Measurements from ENCODE around the gene ACTMAP. TPM values are rescaled to one million over a fixed set of nuclear protein-coding genes. Genes with fewer than 3 reads are reported as not detected.
A peak's percentile ranks its signal among the peaks of the same experiment; 100 is the strongest.

The ACTMAP gene
- total and polyA plus RNA-seq, 2 experiments from 2014 or later: 3.2 to 14.8 TPM

GRCh38 chr19:40704491-40705361, 45.6 kb downstream of the ACTMAP start:
- WGBS (ENCODE audit: low lambda C conversion rate, missing lambda C conversion rate): 97% methylated on average over 17 of the region's 18 CpGs
- H3K36me3 ChIP-seq (replicated peaks; ENCODE audit: insufficient read depth, low read depth): no peaks in the 10 kb centered on the region
- H3K9me3 ChIP-seq (ENCODE audit: low read depth): no peaks in the 10 kb centered on the region

DNA sequence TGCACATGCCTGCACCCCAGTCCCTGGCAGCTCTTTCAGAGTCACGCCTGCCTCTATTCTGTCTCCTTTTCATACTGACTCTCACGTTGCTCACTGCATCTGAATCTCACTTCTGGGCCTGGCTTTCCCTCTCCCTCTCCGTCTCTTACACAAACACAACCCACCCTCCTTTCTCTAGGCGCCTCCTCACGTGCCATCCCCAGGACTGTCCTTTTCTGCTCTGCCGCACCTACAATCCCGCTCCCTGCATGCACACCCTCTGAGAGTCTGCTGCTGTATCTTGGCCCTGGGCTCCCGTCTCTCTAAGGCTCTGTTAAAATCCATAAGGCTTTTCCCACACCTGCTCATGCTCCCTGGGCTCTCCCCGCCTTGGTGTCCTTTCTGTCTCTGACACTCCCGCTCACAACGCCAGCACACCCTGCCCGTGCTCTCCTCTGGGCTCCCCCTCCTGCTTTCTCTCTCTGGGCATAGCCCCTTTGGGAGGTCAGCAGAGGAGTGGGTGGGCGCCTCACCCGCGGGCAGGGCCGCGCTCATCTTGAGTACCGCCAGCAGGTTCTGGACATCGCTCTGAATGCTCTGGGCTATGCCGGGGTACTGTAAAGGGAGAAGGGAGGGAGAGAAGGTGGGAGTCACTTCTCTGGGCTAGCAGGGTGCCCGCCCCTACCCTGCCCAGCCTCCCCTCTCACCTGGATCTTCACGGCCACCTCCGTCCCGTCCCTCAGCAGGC, 47.1 kb downstream of the ACTMAP start:
- no peaks in the 10 kb centered on the region for H3K9me3 ChIP-seq (ENCODE audit: low read depth)
- TF ChIP-seq CTCF (IDR thresholded peaks at IDR 0.05; ENCODE audit: poor library complexity) (no peak), EZH2phosphoT487 (IDR thresholded peaks at IDR 0.05; ENCODE audit: low read depth, severe bottlenecking, unreplicated experiment) (no peak), EZH2 (IDR thresholded peaks at IDR 0.05; ENCODE audit: borderline replicate concordance) (no peak)
- no peak overlapping the region for H2AFZ ChIP-seq
- no peak overlapping the region for H3K4me3 ChIP-seq
- H3K27ac ChIP-seq: no peak overlapping the region
- H3K79me2 ChIP-seq: no peaks in the 10 kb centered on the region
- no peaks in the 10 kb centered on the region for H4K20me1 ChIP-seq (ENCODE audit: insufficient read depth, poor library complexity, severe bottlenecking)
- H3K4me2 ChIP-seq: no peak overlapping the region
- H3K9me2 ChIP-seq (replicated peaks; ENCODE audit: insufficient read depth): no peaks in the 10 kb centered on the region
- H3K27me3 ChIP-seq: no peaks in the 10 kb centered on the region
- no peaks in the 10 kb centered on the region for H3K4me1 ChIP-seq (ENCODE audit: insufficient read depth)
- no peaks in the 10 kb centered on the region for H3K36me3 ChIP-seq (replicated peaks; ENCODE audit: insufficient read depth, low read depth)
- DNase-seq (ENCODE audit: low spot score): no peak
- WGBS (ENCODE audit: low lambda C conversion rate, missing lambda C conversion rate): 91% methylated on average over 24 of the region's 24 CpGs

More at GRCh38 chr19:40704491-40705361, 45.6 kb downstream of the ACTMAP start:
- DNase-seq (ENCODE audit: low spot score): no peak
- Histone ChIP-seq H2AFZ (no peak overlapping the region), H3K27ac (no peak overlapping the region), H3K9me2 (replicated peaks; ENCODE audit: insufficient read depth) (no peaks in the 10 kb centered on the region), H4K20me1 (ENCODE audit: insufficient read depth, poor library complexity, severe bottlenecking) (no peaks in the 10 kb centered on the region), H3K4me2 (no peak overlapping the region), H3K4me3 (no peak overlapping the region), H3K4me1 (ENCODE audit: insufficient read depth) (no peaks in the 10 kb centered on the region), H3K79me2 (no peaks in the 10 kb centered on the region), H3K27me3 (no peaks in the 10 kb centered on the region)
- TF ChIP-seq EZH2 (IDR thresholded peaks at IDR 0.05; ENCODE audit: borderline replicate concordance): no peak
- TF ChIP-seq EZH2phosphoT487 (IDR thresholded peaks at IDR 0.05; ENCODE audit: low read depth, severe bottlenecking, unreplicated experiment): no peak
- TF ChIP-seq CTCF (IDR thresholded peaks at IDR 0.05; ENCODE audit: poor library complexity): no peak

- DNase-seq (ENCODE audit: low spot score): peak; percentile 66
- Histone ChIP-seq H3K27me3 (no peaks in the 10 kb centered on the region), H3K4me2 (no peak overlapping the region), H3K9me2 (replicated peaks; ENCODE audit: insufficient read depth) (no peaks in the 10 kb centered on the region), H2AFZ (no peak overlapping the region), H3K36me3 (replicated peaks; ENCODE audit: insufficient read depth, low read depth) (no peaks in the 10 kb centered on the region), H3K79me2 (no peaks in the 10 kb centered on the region), H4K20me1 (ENCODE audit: insufficient read depth, poor library complexity, severe bottlenecking) (no peaks in the 10 kb centered on the region), H3K27ac (no peak overlapping the region), H3K9me3 (ENCODE audit: low read depth) (no peaks in the 10 kb centered on the region), H3K4me1 (ENCODE audit: insufficient read depth) (no peaks in the 10 kb centered on the region), H3K4me3 (no peak overlapping the region)
- 63% methylated on average over 17 of the region's 18 CpGs for WGBS (ENCODE audit: low lambda C conversion rate, missing lambda C conversion rate)
- TF ChIP-seq EZH2phosphoT487 (IDR thresholded peaks at IDR 0.05; ENCODE audit: low read depth, severe bottlenecking, unreplicated experiment): no peak
- peak; percentile 33 for TF ChIP-seq CTCF (IDR thresholded peaks at IDR 0.05; ENCODE audit: poor library complexity)
- TF ChIP-seq EZH2 (IDR thresholded peaks at IDR 0.05; ENCODE audit: borderline replicate concordance): no peak
Measured at GRCh38 chr19:40702337-40703012, 47.8 kb downstream of the ACTMAP start.
